Measurements from ENCODE around the gene RFX2. TPM values are rescaled to one million over a fixed set of nuclear protein-coding genes. Genes with fewer than 3 reads are reported as not detected.
"Not testable (repeated sequence)": the region's sequence is repeated elsewhere in the genome, so short reads cannot be mapped to it uniquely, and the experiment has no call there.

RFX2 gene
- total RNA-seq, 1 donor from 2014 or later, result 4.4 TPM

DNA sequence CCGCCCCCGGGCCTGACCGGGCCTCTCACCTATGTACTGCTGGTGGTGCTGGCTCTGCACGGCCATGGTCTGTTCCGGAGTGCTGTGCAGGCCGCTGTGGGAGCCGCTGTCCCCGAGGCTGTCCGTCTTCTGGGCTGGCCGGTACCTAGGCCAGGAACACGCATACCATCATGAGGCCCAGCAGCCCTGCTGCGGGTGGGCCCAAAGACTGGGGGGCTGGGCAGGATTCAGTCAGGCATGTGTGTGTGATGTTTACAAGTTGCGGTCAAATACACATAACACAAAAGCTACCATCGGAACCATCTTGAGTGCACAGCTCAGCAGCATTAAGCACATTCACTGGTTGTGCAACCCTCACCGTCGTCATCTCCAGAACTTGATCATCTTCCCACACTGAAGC lies 100.2 kb downstream of the RFX2 start:
- no peak for DNase-seq

DNA sequence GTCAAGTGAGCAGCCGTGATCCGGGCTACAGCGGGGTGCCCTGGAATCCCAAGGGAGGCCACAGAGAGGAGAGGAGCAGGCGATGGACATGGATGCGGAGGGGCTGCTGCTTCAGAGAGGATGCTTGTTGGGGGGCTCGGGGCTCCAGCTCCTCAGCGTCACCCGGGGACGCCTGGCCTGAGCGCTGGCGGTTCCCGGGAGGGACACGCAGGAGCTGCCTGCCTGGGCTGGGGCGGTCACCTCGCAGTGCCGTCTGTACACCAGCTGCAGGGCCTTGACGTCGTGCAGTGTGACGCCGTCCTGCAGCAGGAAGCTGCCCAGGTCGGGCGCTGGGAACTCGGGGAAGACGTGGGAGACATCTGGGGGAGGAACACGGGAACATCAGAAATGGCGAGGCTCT lies 102.4 kb downstream of the RFX2 start:
- no peak for DNase-seq

DNA sequence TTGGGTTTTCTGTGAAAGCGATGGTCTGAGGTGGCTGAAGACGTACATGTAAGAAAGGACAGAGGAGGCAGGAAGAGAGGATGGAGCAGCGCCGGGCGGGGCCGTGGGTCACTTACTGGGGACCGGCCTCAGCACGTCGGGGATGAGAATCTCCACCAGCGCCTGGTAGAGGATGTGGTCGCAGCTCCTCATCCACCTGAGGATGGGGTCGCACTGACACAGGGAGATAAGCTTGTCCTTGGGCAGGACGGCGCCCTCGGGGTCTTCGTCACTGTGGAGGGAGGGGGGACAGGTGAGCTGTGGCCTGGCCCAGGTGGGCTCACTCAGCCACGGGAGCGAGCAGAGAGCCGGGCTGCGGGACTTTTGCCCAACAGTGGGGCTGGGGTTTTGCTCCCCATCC lies 103.4 kb downstream of the RFX2 start:
- DNase-seq, result no peak

DNA sequence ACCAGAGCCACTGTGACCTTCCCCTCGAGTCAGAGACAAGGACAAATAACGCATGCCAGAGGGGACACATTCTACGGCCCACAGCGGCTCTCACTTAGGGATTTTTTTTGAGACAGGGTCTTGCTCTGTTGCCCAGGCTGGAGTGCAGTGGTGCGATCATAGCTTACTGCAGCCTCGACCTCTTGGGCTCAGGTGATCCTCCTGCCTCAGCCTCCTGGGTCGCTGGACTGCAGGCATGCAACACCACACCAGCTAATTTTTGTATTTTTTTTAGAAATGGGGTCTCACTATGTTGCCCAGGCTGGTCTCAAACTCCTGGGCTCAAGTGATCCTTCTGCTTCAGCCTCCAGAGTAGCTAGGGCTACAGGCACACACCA lies 104.2 kb downstream of the RFX2 start:
- DNase-seq, result not testable (repeated sequence)

DNA sequence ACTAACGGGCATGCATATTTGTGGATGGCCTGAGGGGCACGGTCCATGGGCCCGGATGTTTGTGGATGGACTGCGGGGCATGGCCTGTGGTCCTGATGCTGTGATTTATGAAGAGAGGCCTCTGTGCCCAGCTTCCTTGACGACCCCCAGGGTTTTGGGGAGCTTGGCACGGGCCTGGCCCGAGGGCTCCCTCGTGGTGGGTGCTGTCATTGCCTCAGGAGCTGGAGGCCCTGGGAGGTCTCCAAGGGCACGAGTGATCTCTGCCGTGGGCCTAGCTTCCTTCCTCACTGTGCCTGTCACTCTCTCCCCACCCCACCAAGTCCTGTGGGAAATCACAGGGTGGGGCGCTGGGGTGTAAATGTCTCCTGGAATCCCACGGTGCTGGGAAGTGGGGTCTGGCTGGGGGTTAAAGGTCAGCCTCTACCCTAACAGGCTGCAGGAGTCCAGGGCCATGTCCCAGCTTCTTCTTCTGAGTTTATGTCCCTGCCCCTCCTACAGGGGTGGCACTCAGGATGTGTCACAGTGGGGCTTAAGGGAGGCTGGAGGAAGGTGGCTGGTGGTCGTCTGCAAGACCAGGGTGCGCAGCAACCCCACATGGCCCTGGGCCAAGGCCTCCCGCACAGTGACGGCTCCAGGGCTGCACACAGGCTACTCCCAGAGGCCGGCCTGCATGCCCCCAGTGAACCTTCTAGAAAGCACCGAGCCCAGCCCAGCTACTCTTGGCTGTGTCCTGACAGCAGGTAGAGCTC lies 104.8 kb downstream of the RFX2 start:
- no peak for DNase-seq

DNA sequence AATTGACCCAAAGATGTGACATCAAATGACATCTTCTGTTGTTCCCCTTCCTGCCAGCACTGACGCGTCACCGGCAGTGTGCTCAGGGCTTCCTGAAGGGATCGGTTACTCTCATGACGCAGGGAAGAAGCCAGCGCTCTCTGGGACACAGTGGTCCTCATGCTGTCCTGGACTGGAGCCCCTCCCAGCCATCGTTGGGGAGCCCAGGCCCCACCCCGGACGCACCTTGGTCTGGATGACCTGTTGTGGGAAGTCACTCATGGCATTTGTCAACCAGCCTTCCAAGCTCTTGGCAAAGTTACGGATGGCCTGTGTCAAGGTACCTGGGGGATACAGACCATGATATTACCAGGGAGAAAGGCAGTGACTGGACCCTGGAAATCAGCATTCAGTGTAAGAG lies 106.3 kb downstream of the RFX2 start:
- DNase-seq, result no peak

DNA sequence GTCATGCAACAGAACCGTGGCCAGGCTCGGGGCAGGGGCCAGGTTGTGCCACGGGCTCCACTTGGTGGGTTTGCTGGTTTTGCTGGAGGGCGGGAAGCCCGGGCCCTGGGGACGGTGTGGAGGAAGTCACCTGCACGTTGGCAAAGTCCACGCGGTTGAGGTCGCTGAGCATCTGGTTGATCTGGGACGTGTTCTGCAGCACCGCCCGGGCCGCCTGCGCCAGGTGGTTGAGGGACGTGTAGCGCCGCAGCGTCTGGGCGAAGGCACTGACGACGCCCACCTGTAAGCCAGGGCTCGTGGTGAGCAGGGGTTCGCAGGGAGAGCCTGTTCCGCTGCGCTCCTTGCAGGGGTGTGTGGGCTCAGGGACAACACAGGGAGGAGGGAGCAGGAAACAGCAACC lies 107.7 kb downstream of the RFX2 start:
- no peak for DNase-seq

DNA sequence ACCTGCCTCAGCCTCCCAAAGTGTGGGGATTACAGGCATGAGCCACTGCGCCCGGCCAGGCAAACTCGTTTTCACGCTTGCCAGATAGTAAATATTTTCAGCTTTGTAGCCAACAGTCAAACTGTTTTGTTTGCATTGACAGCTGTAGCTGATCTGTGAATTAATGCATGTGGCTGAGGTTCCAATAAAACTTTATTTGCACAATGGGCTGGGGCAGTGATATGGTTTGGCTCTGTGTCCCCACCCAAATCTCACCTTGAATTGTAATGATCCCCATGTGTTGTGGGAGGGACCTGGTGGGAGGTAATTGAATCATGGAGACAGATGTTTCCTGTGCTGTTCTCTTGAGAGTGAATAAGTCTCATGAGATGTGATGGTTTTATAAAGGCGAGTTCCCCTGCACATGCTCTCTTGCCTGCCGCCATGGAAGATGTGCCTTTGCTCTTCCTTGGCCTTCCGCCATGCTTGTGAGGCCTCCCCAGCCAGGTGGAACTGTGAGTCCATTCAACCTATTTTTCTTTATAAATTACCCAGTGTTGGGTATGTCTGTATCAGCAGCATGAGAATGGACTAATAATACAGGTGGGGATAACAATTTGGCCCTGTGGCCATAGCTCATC lies 110.0 kb downstream of the RFX2 start:
- DNase-seq, result no peak

DNA sequence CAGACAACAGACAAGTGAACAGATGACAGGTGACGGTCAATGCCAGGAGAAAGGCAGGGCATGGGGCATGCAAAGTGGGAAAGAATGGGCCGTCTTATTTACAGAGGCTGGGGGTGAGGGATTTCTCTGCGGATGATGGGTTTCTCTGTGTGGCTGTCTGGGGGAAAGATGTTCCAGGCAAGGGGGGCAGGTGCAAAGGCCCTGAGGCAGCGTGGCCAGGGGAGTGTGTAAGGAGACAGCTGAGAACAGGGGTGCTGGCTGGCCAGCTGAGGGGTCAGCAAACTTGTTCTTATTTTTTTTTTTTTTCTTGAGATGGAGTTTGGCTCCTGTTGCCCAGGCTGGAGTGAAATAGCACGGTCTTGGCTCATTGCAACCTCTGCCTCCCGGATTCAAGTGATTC lies 110.6 kb downstream of the RFX2 start:
- DNase-seq, result no peak

DNA sequence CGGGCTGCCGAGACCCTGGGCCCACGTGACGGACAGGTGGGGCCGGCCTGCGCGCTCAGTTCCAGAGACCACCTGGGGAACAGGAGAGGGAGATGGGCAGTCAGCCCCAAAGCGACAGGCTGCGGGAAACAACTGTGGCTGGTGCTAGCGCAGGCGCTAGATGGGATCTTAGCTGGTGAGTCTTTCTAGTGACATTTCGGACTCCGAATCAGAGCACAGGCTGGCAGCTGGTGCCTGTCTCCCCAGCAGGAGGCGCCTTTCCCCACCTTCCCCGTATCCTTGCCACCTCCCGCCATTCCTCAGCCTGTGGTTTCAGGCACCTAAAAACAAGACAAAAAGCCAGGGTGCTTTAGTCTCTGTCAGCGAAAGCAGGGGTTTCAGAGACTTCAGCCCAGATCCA lies 112.9 kb downstream of the RFX2 start:
- no peak for DNase-seq

DNA sequence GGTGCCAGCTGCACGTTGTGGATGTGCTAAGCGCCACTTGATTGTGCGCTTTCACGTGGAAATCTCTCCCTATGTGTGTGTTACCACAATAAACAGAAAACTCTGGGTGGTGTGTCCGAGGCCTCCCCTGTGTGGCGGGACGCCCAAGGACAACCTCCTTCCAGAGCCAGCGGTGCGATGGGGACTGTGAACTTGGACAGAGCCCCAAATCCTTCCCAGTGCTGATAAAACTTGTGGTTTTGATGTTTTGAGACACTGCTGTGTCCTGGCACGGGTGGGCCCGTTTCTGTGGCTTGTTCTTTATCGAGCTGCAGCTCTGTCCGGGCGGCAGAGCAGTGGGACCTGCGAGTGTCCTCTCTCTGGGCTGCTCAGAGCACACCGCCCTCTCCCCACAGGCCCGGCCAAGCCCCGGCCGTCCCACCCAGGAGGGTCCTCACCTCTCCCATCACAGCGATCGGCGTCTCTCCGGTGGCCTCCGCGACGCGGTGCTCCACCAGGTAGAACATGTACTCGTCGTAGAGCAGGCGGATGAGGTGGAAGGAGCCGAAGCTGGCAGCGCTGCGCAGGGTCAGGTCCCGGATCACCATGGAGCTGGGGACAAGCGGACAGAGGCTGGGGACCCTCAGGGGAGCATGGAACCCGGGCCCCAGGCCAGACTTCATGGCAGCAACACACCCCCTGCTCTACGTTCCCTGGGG lies 113.5 kb downstream of the RFX2 start:
- no peak for DNase-seq

DNA sequence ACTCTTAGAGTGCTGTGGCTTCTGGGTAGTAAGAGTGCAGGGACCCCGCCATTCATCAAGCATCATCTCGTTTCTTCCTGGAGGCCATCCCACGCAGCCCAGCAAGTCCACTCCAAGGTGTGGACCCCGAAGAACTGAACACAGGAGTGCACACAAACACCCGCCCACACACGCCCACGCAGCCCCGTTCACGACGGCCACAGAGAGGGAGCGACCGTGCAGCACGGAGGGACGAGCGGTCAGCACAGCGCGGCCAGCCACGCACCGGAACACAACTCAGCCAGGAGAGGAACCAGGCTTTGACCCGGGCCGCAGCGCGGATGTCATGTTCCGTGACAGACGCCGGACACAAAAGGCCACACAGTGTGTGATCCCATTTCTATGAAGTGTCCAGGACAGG lies 114.2 kb downstream of the RFX2 start:
- no peak for DNase-seq

DNA sequence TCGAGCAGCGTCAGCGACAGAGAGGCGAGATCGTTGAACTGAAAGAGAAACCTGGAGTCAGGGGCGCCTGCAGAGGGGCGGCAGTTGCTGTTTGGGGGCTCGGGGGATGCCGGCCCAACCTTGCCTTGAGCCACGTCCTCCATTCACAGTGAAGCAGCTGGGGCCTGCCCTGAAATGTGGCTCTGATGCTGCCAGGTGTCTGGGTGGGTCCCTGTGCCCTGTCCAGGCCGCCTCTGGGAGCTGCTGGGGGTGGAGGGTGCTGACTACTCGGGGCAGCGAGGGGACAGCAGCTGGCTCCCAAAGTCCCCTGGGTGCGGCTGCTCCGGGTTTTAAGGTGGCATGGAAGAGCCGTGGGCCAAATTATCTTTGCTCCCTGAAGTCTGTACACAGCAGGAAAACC lies 114.7 kb downstream of the RFX2 start:
- DNase-seq, result no peak

DNA sequence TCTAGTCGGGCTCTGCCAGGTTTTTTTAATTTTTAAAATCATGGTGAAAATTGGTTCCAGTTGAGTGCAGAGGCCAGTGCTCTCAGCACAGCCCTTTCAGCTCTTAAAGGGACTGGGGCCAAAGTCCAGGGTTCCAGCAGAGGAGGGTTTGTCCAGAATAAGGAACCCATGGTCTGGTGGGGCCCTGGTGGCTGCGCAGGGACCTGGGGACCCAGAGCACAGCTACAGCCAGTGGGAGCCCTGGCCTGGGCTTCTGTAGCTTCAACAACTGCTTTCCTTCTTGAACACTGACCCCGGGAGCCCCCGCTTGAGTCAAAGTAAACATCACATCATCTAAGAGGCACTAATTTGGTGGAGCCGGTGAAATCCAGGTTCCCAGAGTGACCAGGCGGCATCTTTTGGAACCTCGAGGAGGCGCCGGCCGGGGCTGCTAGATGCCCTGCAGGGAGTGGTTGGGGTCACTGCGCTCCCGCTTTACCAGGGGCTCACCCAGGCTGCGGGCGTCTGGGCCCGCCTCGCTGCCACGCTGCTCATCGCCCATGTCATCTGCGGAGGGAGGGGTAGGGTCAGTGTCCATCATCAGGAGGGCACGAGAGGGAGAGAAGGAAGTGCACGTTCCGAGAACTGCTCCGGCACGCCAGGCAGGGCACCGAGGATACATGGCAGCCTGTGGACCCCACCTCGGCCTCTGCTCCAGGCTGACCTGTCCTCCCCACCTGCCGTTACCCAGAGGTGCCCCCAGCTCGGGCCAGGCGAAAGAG lies 115.7 kb downstream of the RFX2 start:
- no peak for DNase-seq

DNA sequence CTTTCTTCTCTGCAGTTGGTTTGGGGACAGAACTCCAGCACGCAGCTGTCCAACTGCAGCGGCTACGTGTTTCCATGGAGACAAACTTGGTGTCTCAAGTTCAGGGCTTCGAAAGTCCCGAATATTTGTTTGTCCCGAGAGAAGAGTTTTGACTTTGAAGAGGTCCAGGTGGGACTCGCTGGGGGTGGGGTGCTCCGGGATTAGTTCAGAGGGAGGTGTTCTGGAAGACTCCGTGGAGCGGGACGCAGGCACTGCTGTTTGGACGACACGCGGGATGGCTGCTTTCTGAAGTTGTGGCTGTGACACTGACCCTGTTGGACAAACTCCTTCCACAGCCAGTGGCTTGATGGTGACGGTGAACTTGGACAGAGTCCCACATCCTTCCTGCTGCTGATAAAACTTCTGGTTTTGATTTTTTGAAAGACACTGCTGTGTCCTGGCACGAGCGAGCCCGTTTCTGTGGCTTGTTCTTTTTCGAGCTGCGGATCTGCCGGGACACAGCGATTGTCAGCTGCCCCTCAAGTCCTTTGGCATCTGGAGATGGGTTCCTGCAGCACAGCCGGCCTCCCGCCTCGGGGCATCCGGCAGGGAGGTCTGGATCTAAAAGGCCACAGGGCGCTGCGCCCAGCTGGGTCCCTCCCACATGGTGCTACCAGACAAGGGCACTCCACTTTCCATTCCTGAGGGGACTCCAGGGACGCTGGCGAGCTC lies 116.5 kb downstream of the RFX2 start:
- peak; percentile 55 for DNase-seq

DNA sequence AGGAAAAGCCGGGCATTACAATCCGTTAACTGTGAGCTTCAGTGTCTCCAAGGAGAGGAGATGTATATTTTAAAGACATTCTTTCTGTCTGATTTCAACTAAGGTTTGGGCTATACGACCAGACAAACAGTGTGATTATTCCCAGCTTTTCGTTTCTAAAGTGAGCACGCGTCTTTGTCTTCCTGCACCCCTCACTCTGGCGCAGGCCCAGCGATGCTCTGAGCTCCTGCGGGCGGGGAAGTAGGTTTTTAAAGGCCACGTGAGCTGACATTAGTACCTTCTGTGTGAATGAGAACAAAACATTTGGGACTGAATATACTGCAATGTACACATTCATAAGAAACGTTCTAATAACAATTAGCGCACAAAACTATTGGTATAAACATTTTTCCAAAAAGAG lies 117.1 kb downstream of the RFX2 start:
- no peak for DNase-seq

DNA sequence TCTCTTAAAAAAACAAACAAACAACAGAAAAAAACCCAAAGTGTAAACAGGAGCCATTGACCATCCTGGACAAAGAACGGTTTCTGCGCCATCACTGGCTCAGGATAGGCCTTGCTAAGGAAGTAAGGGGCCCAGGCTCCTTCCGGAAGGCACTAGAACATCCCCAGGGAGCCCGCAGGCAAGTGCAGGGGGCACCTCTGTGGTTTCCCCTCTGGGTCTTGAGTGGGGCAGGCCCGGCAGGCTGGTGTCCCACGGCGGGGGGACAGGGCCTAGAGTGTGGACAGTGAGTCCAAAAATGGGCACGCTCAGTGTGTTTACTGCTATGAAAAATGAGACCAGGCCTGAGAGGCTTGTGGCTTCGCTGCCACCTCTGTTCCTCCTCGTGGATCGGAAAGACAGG lies 117.5 kb downstream of the RFX2 start:
- DNase-seq, result no peak

DNA sequence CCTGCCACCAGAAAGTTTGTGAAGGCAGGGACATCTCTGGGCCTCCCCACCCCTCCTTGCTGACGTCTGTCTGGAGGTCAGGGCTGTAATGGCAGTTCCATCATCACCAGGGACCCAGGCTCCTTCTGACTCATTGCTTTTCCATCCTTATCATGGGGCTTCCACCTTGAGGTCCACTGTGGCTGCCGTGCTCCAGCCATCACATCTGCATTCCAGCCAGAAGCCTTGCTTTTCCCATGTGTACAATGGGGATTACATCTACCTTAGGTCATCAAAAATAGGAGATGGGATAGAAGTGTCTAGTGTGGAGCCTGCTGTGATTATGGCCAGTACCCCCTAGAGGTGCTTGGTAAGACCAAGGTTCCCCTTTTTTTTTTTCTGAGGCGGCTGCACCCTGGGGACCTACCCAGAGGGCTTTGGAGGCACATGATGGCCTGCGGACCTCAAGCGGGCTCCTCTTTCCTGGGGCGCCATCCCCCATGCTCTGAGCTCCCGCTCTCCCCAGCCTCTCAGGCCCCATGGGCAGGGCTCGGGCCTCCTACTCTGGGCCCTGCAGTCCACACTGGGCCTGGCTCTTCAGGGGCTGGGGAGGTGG lies 119.0 kb downstream of the RFX2 start:
- DNase-seq, result no peak

DNA sequence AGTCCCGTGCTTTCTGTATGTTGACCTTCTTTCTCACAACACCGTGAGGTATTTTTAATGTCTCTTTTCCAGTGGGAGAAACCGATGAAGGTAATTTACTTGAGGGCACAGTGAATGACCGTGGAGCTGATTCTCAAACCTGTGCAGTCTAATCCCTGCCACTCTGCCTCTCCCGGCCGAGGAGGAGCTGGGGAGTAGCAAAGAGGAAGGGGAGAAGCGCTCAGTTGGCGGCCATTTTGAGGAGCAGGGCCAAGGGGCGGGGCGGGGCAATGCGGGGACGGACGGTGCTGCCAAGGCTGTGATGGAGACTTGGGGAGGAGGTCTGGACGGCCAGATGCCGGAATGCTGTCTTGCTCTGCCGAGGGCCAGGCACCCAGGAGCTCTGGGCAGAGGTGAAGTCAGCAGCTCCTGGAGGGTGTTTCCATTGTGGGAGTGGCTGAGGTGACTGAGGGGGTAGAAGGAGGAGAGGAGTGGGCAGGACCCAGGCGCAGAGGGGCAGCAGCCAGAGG lies 120.0 kb downstream of the RFX2 start:
- no peak for DNase-seq

DNA sequence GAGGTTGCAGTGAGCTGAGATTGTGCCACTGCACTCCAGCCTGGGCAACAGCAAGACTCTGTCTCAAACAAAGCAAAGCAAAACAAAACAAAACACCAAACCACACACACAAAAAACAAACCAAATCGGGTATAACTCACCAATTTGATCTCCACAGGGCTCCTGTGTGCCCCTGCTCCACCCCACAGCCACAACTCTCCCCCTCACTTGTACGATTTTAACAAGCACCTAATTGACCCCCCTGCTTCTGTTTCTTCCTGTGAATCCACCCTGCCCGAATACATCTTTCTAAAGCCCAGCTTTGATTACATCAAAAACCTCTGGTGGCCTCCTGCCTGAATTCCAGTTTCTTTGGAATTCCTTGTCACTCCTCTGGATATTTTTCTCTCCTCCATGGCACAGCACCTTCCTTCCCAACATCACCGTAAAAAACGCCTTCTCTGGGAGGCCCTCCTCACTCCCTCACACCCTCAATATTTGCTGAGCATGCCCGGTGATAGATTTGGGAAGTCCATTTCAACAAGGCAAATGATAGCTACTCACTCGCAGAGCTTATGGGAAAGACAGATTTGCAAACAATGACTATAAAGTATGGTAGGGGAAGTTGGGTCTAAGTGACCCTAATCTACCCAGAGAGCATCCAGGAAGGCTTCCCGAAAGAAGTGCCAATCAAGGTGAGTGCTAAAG lies 120.8 kb downstream of the RFX2 start:
- DNase-seq, result no peak

Measured in dermis blood vessel endothelial cell (primary cell).